ENCODE data around the gene FUCA1. TPM values are rescaled to one million over a fixed set of nuclear protein-coding genes. Genes with fewer than 3 reads are reported as not detected.

FUCA1 gene
- total and polyA plus RNA-seq, 2 of the 4 experiments (the other 2 are of a cell fraction), result 2.9 to 3.5 TPM

DNA sequence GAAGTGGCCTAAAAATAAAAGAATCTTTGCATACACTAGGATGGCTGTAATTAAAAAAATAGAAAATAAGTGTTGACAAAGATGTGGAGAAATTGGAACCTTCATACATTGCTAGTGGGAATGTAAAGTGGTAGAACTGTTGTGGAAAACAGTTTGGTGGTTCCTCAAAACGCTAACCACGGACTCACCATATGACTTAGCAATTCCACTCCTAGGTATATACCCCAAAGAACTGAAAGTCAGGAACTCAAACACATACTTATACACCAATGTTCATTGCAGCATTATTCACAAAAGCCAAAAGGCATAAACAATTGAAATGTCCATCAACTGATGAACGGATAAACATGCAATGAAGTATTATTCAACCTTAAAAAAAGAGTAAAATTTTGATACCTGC, 32.1 kb downstream of the FUCA1 start:
- intact Hi-C loops (cut with micrococcal nuclease), result no loop called here
- Histone ChIP-seq H3K79me1 (ENCODE audit: low read depth in 1 of 2, low read length in 2 of 2) (no peaks in the 10 kb centered on the region), H2AK5ac (ENCODE audit: low read depth, low read length) (no peak overlapping the region), H2AK9ac (replicated peaks; ENCODE audit: low read depth, low read length, poor library complexity) (no peak overlapping the region), H3K9ac (ENCODE audit: low read depth, low read length) (no peak overlapping the region), H2BK15ac (ENCODE audit: low read depth, low read length) (no peak overlapping the region), H2AFZ (replicated peaks; ENCODE audit: low read length, poor library complexity) (no peak overlapping the region), H2BK20ac (ENCODE audit: low read depth, low read length) (no peak overlapping the region), H3K9me1 (ENCODE audit: insufficient read depth, low read length) (no peaks in the 10 kb centered on the region), H3K4me2 (ENCODE audit: low read depth, low read length) (no peak overlapping the region), H3K9me3 (ENCODE audit: control insufficient read depth, insufficient read depth, low read length) (no peaks in the 10 kb centered on the region), H3K18ac (ENCODE audit: low read depth, low read length) (no peak overlapping the region), H2BK5ac (ENCODE audit: low read depth, low read length, poor library complexity, severe bottlenecking) (no peak overlapping the region), H3K4me1 (ENCODE audit: control insufficient read depth, insufficient read depth, low read length) (no peaks in the 10 kb centered on the region), H3K14ac (replicated peaks; ENCODE audit: low read depth, low read length) (no peak overlapping the region), H3K4me3 (ENCODE audit: insufficient read depth, low read depth, low read length) (no peak overlapping the region), H2BK120ac (ENCODE audit: low read depth, low read length) (no peak overlapping the region), H3K56ac (ENCODE audit: extremely low read depth, insufficient read depth, low read length) (no peak overlapping the region), H3K4ac (ENCODE audit: low read depth, low read length) (no peak overlapping the region), H3K23ac (ENCODE audit: low read depth, low read length) (no peak overlapping the region), H3K27ac (ENCODE audit: insufficient read depth, low read length) (no peak overlapping the region), H3K27me3 (ENCODE audit: control insufficient read depth, insufficient read depth, low read length) (peaks cover 13% of the 10 kb centered on the region), H4K91ac (ENCODE audit: insufficient read depth, low read depth, low read length) (no peak overlapping the region), H4K5ac (ENCODE audit: low read depth, low read length) (no peak overlapping the region), H4K20me1 (ENCODE audit: insufficient read depth, low read length) (no peaks in the 10 kb centered on the region), H4K8ac (ENCODE audit: low read depth in 2 of 2, low read length in 2 of 2) (no peak overlapping the region), H3K36me3 (ENCODE audit: control insufficient read depth, insufficient read depth, low read length) (no peaks in the 10 kb centered on the region)
- no CpG with 5 or more reads among the region's 3 CpGs for WGBS, 2 experiments (ENCODE audit: extremely low coverage in 2 of 2, insufficient read length in 1 of 2)
- ATAC-seq (ENCODE audit: low read depth) (no peak), DNase-seq (no peak)
- TF ChIP-seq MXI1 (IDR thresholded peaks at IDR 0.05; ENCODE audit: borderline replicate concordance, low read depth, low read length) (no peak), MAFK (IDR thresholded peaks at IDR 0.05; ENCODE audit: low read depth, low read length) (no peak), SMC3 (IDR thresholded peaks at IDR 0.05; ENCODE audit: low read depth, low read length) (no peak), RFX5 (IDR thresholded peaks at IDR 0.05; ENCODE audit: low read depth, low read length) (no peak), BHLHE40 (IDR thresholded peaks at IDR 0.05; ENCODE audit: low read depth, low read length) (no peak), RAD21 (IDR thresholded peaks at IDR 0.05; ENCODE audit: low read length) (no peak)
- TF ChIP-seq, protein P1, sequence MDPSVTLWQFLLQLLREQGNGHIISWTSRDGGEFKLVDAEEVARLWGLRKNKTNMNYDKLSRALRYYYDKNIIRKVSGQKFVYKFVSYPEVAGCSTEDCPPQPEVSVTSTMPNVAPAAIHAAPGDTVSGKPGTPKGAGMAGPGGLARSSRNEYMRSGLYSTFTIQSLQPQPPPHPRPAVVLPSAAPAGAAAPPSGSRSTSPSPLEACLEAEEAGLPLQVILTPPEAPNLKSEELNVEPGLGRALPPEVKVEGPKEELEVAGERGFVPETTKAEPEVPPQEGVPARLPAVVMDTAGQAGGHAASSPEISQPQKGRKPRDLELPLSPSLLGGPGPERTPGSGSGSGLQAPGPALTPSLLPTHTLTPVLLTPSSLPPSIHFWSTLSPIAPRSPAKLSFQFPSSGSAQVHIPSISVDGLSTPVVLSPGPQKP (IDR thresholded peaks at IDR 0.05; ENCODE audit: borderline replicate concordance, low read depth, low read length), result no peak
- TF ChIP-seq, protein P2, sequence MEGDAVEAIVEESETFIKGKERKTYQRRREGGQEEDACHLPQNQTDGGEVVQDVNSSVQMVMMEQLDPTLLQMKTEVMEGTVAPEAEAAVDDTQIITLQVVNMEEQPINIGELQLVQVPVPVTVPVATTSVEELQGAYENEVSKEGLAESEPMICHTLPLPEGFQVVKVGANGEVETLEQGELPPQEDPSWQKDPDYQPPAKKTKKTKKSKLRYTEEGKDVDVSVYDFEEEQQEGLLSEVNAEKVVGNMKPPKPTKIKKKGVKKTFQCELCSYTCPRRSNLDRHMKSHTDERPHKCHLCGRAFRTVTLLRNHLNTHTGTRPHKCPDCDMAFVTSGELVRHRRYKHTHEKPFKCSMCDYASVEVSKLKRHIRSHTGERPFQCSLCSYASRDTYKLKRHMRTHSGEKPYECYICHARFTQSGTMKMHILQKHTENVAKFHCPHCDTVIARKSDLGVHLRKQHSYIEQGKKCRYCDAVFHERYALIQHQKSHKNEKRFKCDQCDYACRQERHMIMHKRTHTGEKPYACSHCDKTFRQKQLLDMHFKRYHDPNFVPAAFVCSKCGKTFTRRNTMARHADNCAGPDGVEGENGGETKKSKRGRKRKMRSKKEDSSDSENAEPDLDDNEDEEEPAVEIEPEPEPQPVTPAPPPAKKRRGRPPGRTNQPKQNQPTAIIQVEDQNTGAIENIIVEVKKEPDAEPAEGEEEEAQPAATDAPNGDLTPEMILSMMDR (conservative IDR thresholded peaks at IDR 0.05; ENCODE audit: low read depth, low read length), result no peak
- in situ Hi-C loops (cut with MboI; ENCODE audit: low sequenced_read_pairs), result no loop called here
- dilution Hi-C loops (cut with HindIII; ENCODE audit: low sequenced_read_pairs, unreplicated experiment), result no loop called here
- ChIA-PET CTCF (no interaction called here), POLR2A (ENCODE audit: unreplicated experiment) (no interaction called here)
- no TSS peak for BruUV-seq (replicated peaks)
